Sigmoid colon (tissue), 7 donors: Measurements from ENCODE around the gene GK. TPM values are rescaled to one million over a fixed set of nuclear protein-coding genes. Genes with fewer than 3 reads are reported as not detected.
"Not testable (repeated sequence)": the region's sequence is repeated elsewhere in the genome, so short reads cannot be mapped to it uniquely, and the experiment has no call there.

Source experiments
- DNase-seq: peaks from one replicate; pipeline ENCODE4 v3.0.0-alpha.2; 2019
- H3K27ac ChIP-seq, 4 donors: fragments of 200-600 bp; sonication (generic); one replicate each; pipeline ENCODE4 v1.5.1; 2016 to 2019; ENCODE audit warnings: mild to moderate bottlenecking in 1 of 4
- H3K27me3 ChIP-seq, 3 donors: fragments of 200-600 bp; sonication (generic); one replicate each; pipeline ENCODE4 v1.5.1; 2019; ENCODE audit warnings: mild to moderate bottlenecking in 1 of 3
- H3K36me3 ChIP-seq, 4 donors: fragments of 200-600 bp; sonication (generic); one replicate each; pipeline ENCODE4 v1.5.1; 2016 to 2019
- H3K4me1 ChIP-seq, 4 donors: fragments of 200-600 bp; sonication (generic); one replicate each; pipeline ENCODE4 v1.5.1; 2017 to 2019
- H3K4me3 ChIP-seq, 4 donors: fragments of 200-600 bp; sonication (generic); one replicate each; pipeline ENCODE4 v1.5.1; 2017 to 2019; ENCODE audit warnings: mild to moderate bottlenecking in 2 of 4, moderate library complexity in 1 of 4
- H3K9me3 ChIP-seq, 4 donors: fragments of 200-600 bp in 3 of 4; sonication (generic) in 3 of 4; one replicate each; pipeline versions ENCODE4 v1.5.1 to v1.6.1; 2013 to 2019
- EP300 ChIP-seq, 4 donors: sonication (generic); formaldehyde crosslinking; IDR thresholded peaks; one replicate each; pipeline ENCODE4 v1.6.1; 2017; ENCODE audit warnings: antibody characterized with exemption in 4 of 4
- POLR2A ChIP-seq, 2 donors: fragments of 450-650 bp; IDR thresholded peaks; one replicate each; pipeline ENCODE4 v1.6.1; 2016; ENCODE audit warnings: antibody characterized with exemption in 2 of 2, mild to moderate bottlenecking in 2 of 2, moderate library complexity in 2 of 2
- POLR2AphosphoS5 ChIP-seq, 4 donors: sonication (generic); formaldehyde crosslinking; IDR thresholded peaks; one replicate each; pipeline ENCODE4 v1.6.1; 2017; ENCODE audit warnings: antibody characterized with exemption in 4 of 4
- WGBS, 2 donors: extraction: QIAGEN DNeasy Blood & Tissue Kit; methylation state at CpG; one replicate each; pipeline ENCODE4 v1.1.7; 2013; 5-methylcytosine and 5-hydroxymethylcytosine counted together
- intact Hi-C: fragments of 100-400 bp; cut with DNase I; formaldehyde crosslinking; loops from one replicate; pipeline ENCODE4 v1.15.1; 2023
- polyA plus RNA-seq, 3 donors: library from polyadenylated mRNA; stranded (reverse); fragments of 200-250 nt; gene quantifications; one replicate each; pipeline ENCODE4 v1.2.3, GENCODE V29; 2013
- total RNA-seq, 4 donors: library from RNA; depleted of rRNA; stranded (reverse); fragments of >200 nt; gene quantifications; one replicate each; pipeline ENCODE4 v1.1.0, GENCODE V29; 2016
- TF ChIP-seq, protein P1 (sequence below), 4 experiments: fragments of 450-650 bp in 3 of 4; fragments of 200-600 bp in 1 of 4; IDR thresholded peaks; one replicate each; pipeline ENCODE4 v1.5.1; 2016 to 2019; ENCODE audit warnings: antibody characterized with exemption in 4 of 4, mild to moderate bottlenecking in 3 of 4, moderate library complexity in 2 of 4
- donor health status: healthy with polysubstance abuse.
- donor health status: Bipolar disorder and iron deficiency.
- donor health status: healthy.

The GK gene
- total and polyA plus RNA-seq, 7 donors, result 2.5 to 47.6 (median 8.0) TPM

DNA sequence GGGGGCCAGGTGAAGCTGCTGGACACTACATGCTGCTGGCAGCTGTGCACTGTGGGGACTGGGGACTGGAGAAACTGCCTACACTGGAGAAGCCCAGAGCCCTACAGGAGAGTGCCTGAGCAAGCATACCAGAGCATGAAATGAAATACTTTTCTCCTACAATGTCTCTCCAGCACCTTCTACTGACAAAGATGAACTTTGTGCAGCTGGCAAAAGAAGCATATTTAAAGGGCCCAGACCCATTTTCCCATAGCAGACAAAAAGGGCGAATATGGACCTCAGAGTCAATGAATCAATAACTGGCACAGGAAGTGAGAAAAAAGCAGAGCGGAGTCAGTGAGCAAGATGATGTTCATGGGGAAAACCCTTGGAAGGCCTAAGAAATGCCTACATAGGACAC is 30.9 kb upstream of the GK start:
- no peaks in the 10 kb centered on the region for H3K36me3 ChIP-seq
- no peak overlapping the region for H3K27ac ChIP-seq
- H3K27me3 ChIP-seq, result no peaks in the 10 kb centered on the region
- WGBS, 2 donors, result 93 to 98% methylated on average over 2 of the region's 2 CpGs
- peaks cover 0 to 5% (median 0%) of the 10 kb centered on the region in 4 donors for H3K4me1 ChIP-seq
- no peak for DNase-seq
- intact Hi-C loops, result no loop called here
- H3K4me3 ChIP-seq, result no peak overlapping the region
- no peaks in the 10 kb centered on the region for H3K9me3 ChIP-seq
- TF ChIP-seq EP300 (IDR thresholded peaks at IDR 0.05) (no peak), POLR2AphosphoS5 (IDR thresholded peaks at IDR 0.05) (no peak), POLR2A (IDR thresholded peaks at IDR 0.05) (no peak)
- TF ChIP-seq, protein P1, sequence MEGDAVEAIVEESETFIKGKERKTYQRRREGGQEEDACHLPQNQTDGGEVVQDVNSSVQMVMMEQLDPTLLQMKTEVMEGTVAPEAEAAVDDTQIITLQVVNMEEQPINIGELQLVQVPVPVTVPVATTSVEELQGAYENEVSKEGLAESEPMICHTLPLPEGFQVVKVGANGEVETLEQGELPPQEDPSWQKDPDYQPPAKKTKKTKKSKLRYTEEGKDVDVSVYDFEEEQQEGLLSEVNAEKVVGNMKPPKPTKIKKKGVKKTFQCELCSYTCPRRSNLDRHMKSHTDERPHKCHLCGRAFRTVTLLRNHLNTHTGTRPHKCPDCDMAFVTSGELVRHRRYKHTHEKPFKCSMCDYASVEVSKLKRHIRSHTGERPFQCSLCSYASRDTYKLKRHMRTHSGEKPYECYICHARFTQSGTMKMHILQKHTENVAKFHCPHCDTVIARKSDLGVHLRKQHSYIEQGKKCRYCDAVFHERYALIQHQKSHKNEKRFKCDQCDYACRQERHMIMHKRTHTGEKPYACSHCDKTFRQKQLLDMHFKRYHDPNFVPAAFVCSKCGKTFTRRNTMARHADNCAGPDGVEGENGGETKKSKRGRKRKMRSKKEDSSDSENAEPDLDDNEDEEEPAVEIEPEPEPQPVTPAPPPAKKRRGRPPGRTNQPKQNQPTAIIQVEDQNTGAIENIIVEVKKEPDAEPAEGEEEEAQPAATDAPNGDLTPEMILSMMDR (IDR thresholded peaks at IDR 0.05), result no peak

DNA sequence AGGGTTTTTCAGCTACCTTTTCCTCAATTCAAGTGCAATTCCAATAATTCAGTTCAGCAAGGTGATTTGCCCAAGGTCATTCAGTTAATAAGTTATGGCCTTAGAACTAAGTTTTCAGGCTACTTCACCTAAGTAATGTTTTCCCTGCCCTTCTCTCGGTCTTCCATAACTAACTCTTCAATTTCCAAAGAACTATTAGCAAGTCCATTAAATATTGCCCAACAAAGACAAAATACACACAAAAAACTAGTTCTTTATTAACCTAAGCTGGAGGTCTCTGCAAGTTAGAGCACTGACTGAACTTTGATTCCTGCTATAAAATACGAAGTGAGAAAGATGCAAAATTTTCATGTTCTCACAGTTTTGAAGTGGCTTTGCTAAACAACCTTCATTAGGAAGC is 26.8 kb upstream of the GK start:
- 41 to 80% methylated on average over 2 of the region's 2 CpGs for WGBS, 2 donors
- H3K4me1 ChIP-seq, result no peaks in the 10 kb centered on the region
- intact Hi-C loops, result no loop called here
- TF ChIP-seq EP300 (IDR thresholded peaks at IDR 0.05) (no peak), POLR2AphosphoS5 (IDR thresholded peaks at IDR 0.05) (no peak), POLR2A (IDR thresholded peaks at IDR 0.05) (no peak)
- TF ChIP-seq, protein P1 (IDR thresholded peaks at IDR 0.05), result no peak
- H3K27me3 ChIP-seq, result no peaks in the 10 kb centered on the region
- no peaks in the 10 kb centered on the region for H3K9me3 ChIP-seq
- DNase-seq, result no peak
- H3K27ac ChIP-seq, result no peak overlapping the region
- H3K36me3 ChIP-seq, result no peaks in the 10 kb centered on the region
- H3K4me3 ChIP-seq, result no peak overlapping the region

DNA sequence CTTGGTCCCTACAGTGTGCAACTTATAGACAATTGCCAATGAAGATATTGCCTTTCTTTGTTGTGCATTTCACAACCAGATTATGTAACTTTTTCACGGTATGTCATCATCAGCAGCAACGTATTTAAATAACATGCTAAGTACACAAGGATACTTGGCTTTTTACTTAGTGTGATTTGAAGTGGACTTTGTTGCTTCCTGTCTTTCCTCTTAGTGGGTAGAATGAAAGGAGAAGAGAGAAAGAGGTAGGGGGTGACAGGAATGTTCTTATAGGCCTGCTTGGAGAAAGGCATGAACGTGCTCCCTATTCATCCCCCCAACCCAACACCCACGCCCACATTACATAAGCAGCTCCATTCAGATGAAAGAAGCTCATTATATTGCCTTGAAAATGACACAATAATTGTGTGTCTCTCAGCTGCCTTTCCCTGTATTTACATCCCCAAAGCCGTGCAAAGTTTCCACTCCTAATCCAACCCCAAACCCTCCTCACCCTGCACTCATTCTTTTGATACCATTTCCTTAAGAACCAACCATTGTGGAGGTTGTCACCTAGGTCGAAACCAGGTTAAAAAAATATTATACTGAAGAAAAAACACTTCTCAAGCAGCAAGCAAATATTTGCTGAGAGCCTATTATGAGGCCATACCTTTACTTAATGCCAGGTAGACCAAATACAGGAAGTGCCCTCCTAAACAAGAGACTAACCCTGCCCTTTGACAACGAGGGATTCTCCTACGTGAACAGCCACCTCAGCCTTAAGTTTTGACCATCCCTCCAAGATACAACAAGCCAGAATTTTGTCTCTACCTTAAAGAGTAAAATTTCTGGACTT is 25.2 kb upstream of the GK start:
- TF ChIP-seq, protein P1 (IDR thresholded peaks at IDR 0.05), result no peak
- TF ChIP-seq POLR2AphosphoS5 (IDR thresholded peaks at IDR 0.05) (no peak), EP300 (IDR thresholded peaks at IDR 0.05) (no peak), POLR2A (IDR thresholded peaks at IDR 0.05) (no peak)
- DNase-seq, result no peak
- intact Hi-C loops, result no loop called here
- Histone ChIP-seq H3K27me3 (no peaks in the 10 kb centered on the region), H3K27ac (no peak overlapping the region), H3K4me3 (no peak overlapping the region), H3K9me3 (no peaks in the 10 kb centered on the region), H3K36me3 (no peaks in the 10 kb centered on the region), H3K4me1 (no peaks in the 10 kb centered on the region)
- 20 to 61% methylated on average over 8 of the region's 8 CpGs for WGBS, 2 donors

DNA sequence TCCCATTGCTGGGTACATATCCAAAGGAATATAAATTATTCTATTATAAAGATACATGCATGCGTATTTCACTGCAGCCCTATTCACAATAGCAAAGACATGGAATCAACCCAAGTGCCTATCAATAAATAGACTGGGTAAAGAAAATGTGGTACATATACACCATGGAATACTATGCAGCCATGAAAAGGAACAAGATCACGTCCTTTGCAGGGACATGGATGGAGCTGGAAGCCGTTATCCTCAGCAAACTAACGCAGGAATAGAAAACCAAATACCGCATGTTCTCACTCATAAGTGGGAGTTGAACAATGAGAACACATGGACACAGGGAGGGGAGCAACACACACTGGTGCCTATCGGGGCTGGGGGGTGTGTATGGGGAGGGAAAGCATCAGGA is 19.2 kb upstream of the GK start:
- H3K4me1 ChIP-seq, H3K36me3 ChIP-seq, H3K27me3 ChIP-seq, H3K27ac ChIP-seq, H3K9me3 ChIP-seq, H3K4me3 ChIP-seq, DNase-seq, intact Hi-C loops: not testable (repeated sequence)
- WGBS, 2 donors, result 97 to 98% methylated on average over 6 of the region's 6 CpGs

DNA sequence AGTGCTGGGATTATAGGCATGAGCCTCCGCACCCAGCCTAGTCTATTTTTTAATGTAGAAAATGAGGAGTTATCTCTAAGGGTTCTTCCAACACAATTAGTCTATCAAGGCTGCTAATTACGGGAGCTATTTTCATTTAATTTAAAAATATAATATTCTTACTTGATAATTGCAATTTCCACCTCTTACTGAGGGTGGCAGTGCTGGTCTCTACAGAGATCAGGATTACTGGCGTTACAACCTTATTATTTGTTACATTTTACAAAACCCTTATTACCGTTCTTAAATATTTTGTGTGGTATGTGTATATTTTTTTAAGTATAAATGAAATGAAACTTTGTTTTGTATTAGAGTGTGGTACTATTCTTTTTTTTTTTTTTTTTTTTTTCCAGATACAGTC is 17.6 kb upstream of the GK start:
- WGBS, 2 donors, result 28 to 49% methylated on average over 4 of the region's 4 CpGs

More for the DNA sequence above, 17.6 kb upstream of the GK start:
- intact Hi-C loops, result no loop called here
- DNase-seq, result no peak
- TF ChIP-seq, protein P1 (IDR thresholded peaks at IDR 0.05), result no peak
- TF ChIP-seq POLR2AphosphoS5 (IDR thresholded peaks at IDR 0.05) (no peak), POLR2A (IDR thresholded peaks at IDR 0.05) (no peak), EP300 (IDR thresholded peaks at IDR 0.05) (no peak)
- Histone ChIP-seq H3K4me3 (no peak overlapping the region), H3K27ac (no peak overlapping the region), H3K4me1 (no peaks in the 10 kb centered on the region), H3K27me3 (no peaks in the 10 kb centered on the region), H3K36me3 (no peaks in the 10 kb centered on the region), H3K9me3 (no peaks in the 10 kb centered on the region)
